Pulmonary artery endothelial cell (primary cell): ENCODE measurements around the gene PHF21A. TPM values are rescaled to one million over a fixed set of nuclear protein-coding genes. Genes with fewer than 3 reads are reported as not detected.

Experiments used
- DNase-seq: peaks from one replicate; pipeline ENCODE4 v3.0.0-alpha.2; 2011; ENCODE audit warnings: low read depth, low spot score
- total RNA-seq: library from RNA; depleted of rRNA; stranded (reverse); fragments of >200 nt; gene quantifications from 2 replicates; pipeline ENCODE4 v1.2.3, GENCODE V29; 2014

PHF21A gene
- total RNA-seq, 1 donor from 2014 or later = 5.4 TPM

DNA sequence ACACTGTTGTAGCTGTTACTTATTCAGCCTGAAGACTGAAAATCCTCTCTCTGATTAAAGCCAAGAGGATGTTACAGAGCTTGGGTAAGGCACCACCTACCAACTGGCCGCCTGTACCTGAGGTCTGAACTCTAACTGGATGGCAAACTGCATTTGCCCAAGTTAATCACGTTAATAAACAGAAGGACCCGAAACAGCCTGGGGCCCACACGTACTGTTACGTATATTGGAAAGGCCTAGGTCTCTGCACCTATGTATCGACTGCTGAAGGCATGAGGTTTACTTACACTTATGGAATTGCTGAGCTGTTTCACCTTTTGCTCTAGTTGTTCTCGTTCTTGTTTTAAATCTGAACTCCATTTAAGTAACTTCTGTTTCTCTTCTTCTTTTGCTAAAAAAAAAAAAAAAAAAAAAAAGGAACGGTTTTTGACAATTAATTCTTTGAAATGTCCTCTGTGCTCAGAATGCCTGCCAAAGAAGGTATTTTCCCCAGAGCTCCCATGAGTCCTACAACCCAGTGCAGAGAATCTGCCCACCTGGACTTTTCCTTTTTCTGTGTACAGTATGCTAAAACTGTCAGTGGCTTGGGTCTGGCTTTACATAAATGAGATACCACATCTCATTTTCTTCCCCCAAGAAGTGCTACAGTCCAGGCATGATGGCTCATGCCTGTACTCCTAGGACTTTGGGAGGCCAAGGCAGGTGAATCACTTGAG lies 185.7 kb downstream of the PHF21A start:
- no peak for DNase-seq

DNA sequence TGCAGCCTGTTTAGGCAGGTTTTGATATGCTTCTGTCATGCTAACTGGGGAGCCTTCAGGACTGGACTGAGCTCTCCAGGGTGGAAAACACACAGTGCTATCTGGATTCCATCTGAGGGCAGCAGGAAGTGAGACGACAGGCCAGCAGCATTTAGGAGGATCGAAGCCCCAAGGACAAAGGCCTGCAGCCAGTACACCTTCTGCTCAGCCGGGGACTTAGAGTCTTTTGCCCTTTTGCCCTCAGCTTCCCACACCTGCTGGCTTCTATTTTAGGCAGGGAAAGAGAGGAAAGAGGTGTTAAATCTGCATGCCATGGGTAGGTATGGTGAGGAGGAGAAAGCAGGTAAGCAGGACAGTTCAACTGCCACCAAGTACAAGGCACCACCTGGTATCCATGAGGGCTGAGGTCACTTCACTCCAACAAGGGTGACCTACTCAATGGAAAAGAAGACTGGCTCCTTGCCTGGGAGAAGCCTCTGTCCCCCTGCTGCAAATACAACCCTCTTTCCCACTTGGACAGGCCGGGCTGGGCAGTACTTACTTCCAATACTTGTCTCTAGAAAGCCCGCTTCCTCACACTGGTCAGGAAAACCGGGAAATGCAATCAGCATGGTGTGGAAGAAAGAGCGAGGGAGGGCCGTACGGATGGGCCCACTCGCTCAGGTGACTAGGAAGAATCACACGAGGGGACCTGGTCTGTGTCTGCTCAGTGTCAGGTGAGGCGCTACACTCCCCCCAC lies 186.5 kb downstream of the PHF21A start:
- no peak for DNase-seq

GRCh38 chr11:45933846-45934579 lies 187.2 kb downstream of the PHF21A start:
- DNase-seq = no peak

- DNase-seq = no peak
Measured at GRCh38 chr11:45933131-45933831, 188.0 kb downstream of the PHF21A start.

GRCh38 chr11:45932217-45932616 lies 189.0 kb downstream of the PHF21A start:
- DNase-seq = no peak

GRCh38 chr11:45931739-45932138 lies 189.5 kb downstream of the PHF21A start:
- no peak for DNase-seq

GRCh38 chr11:45930951-45931570 lies 190.2 kb downstream of the PHF21A start:
- no peak for DNase-seq

DNA sequence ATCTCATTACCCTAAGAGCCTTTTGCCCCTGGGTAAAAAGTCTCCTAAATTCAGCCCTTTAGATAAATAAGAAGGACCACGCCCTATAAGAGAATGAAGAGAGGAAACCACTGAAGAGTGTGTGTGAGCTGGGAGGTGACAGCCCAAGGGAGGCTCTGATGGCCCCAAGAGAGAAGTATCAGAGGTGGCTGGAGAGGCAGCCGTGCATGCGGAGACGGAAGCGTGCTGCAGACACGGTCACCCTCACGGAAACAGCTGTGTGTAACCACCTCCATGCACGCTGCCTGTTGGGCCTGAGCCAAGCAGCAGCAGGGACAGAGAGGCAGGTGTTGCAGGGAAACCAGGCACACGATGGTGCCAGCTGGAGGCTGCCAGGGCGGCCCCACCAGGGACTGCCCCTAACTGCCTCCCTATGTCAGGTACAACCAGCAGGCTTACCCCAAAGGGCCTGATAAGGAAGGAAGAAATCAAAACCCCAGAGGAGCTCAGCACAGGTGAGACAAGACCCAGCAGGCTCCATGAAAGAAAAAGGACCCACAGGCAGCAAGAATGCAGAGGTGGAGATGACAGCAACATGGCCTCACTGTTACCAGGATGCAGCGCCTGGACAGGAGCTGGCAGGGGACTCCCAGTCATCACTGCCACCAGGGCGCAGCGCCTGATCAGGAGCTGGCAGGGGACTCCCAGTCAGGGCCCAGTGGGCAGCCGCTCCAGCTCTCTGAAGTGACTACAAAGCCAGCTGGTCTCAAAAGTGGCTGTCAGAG lies 191.0 kb downstream of the PHF21A start:
- no peak for DNase-seq

DNA sequence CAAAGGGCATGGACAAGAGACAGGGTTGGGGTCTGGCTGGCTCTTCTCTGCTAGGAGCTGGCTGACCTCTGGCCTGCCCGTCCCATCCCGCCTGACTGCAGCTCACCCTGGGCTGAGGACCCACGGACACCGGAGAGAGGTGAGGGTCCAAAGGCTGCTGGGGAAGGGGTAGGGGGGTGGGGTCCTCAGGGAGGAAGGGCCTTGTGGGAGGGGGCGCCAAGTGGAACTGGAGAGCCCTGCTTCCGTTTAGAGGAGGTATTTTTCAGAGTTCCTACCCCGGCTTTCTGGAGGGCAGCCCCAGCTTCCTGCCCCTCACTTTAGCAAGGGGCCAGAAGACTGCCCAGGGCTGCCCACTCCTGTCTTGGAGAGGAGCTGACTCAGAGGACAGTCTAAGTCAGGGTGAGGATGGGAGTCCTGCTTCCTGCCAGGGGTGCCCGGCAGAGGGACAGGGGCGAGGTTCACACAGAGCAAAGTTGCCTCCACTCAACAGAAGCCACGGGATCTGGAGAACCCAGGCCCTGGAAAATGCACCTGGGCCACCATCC lies 191.7 kb downstream of the PHF21A start:
- no peak for DNase-seq

GRCh38 chr11:45928535-45929215 lies 192.6 kb downstream of the PHF21A start:
- DNase-seq = no peak

GRCh38 chr11:45927684-45928413 lies 193.4 kb downstream of the PHF21A start:
- DNase-seq = no peak

DNA sequence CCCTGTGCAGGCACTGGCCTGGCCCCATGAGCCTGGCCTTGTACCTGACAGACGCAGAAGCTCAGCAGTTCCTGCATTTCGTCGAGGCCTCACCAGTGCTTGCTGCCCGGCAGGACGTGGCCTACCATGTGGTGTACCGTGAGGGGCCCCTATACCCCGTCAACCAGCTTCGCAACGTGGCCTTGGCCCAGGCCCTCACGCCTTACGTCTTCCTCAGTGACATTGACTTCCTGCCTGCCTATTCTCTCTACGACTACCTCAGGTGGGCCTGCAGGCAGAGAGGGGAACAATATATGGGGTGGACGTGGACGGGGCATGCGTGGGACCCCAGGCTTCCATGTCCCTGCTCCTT lies 193.9 kb downstream of the PHF21A start:
- no peak for DNase-seq

GRCh38 chr11:45926536-45927331 lies 194.5 kb downstream of the PHF21A start:
- DNase-seq = no peak

- no peak for DNase-seq
Measured at GRCh38 chr11:45926001-45926401, 195.3 kb downstream of the PHF21A start.

- DNase-seq = no peak
Measured at GRCh38 chr11:45925550-45925949, 195.7 kb downstream of the PHF21A start.

- no peak for DNase-seq
Measured at GRCh38 chr11:45924927-45925326, 196.3 kb downstream of the PHF21A start.

- DNase-seq = no peak
Measured at GRCh38 chr11:45924036-45924915, 197.0 kb downstream of the PHF21A start.
